ENCODE results near the gene CYP17A1. TPM values are rescaled to one million over a fixed set of nuclear protein-coding genes. Genes with fewer than 3 reads are reported as not detected.

Gene CYP17A1
- total RNA-seq, 6 donors from 2014 or later: 1.2 to 6.3 (median 2.1) TPM; not detected in 1

DNA sequence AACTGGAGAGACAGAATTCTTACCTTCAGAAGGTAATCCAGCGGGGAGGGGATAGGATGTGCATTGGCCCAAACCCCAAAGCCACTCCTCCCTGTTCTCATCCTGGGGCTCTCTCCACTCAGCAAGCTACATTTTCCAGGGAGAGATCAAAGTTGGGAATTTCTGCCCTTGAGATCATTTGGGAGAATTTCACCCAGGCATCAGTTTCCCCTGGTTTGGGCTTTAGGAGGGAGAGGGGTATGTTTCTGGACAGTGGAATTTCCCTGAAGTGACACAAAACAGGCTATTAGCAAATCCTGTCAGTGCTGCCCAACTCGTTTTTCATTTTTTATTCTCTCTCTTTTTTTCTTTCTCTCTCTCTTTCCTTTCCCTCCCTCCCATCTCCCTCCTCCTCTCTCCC is 35.7 kb downstream of the CYP17A1 start:
- Histone ChIP-seq H3K27ac (peak overlapping the region; percentile 60 to 79 (median 66)), H3K27me3 (no peaks in the 10 kb centered on the region), H3K4me3 (no peak overlapping the region), H3K9me3 (no peaks in the 10 kb centered on the region), H3K36me3 (peaks cover 3 to 35% (median 18%) of the 10 kb centered on the region in 4 donors), H3K4me1 (peaks cover 51 to 60% (median 55%) of the 10 kb centered on the region in 4 donors)
- ATAC-seq (ENCODE audit: low FRiP score in 2 of 2) (no peak), DNase-seq (no peak)
- no peak for TF ChIP-seq EP300 (IDR thresholded peaks at IDR 0.05)
- no peak for TF ChIP-seq POLR2A (IDR thresholded peaks at IDR 0.05)
- TF ChIP-seq CTCF (IDR thresholded peaks at IDR 0.05): no peak
- TF ChIP-seq POLR2AphosphoS5 (IDR thresholded peaks at IDR 0.05): no peak
- 55 to 59% methylated on average over 2 of the region's 2 CpGs for WGBS, 2 donors

DNA sequence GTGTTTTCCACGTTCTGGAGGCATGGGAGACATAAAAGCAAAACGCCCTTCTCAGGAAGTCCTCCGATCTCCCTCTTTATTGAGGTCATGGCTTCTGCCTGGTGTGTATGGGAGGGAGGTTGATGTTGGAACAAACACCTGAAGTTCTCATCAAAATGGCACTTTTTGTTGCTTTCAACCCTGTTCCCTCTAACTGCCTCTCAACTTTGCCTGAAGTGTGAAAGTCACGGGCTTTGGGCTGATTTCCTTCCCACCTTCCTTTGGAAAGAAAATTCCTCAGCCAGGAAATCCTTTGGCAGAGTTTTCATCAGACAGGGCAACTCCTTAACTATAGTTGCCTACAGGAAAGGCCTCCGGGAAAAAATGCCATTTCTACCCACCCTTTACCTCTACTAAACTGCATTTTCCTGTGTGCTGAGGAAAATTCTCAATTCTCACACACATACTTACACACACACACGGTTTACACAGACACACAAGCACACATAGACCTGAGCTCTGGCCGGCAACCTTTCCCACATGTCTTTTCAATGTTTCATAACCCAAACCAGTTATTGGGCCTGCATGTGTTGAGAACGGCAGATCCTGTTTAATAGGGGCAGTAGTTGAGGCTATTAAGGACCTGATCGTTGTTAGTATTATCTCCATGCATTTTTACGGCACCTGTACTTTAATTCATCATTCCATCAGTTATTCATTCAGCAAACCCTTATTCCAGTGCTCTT is 36.4 kb downstream of the CYP17A1 start:
- Histone ChIP-seq H3K4me3 (no peak overlapping the region), H3K27me3 (no peaks in the 10 kb centered on the region), H3K4me1 (peaks cover 58 to 67% (median 62%) of the 10 kb centered on the region in 4 donors), H3K9me3 (no peaks in the 10 kb centered on the region), H3K36me3 (peaks cover 3 to 32% (median 18%) of the 10 kb centered on the region in 4 donors), H3K27ac (peak overlapping the region; percentile 60 to 79 (median 66))
- 60 to 66% methylated on average over 10 of the region's 10 CpGs for WGBS, 2 donors
- ATAC-seq (ENCODE audit: low FRiP score in 2 of 2): no peak
- DNase-seq: no peak
- TF ChIP-seq POLR2A (IDR thresholded peaks at IDR 0.05) (no peak), POLR2AphosphoS5 (IDR thresholded peaks at IDR 0.05) (no peak), EP300 (IDR thresholded peaks at IDR 0.05) (no peak), CTCF (IDR thresholded peaks at IDR 0.05) (no peak)

DNA sequence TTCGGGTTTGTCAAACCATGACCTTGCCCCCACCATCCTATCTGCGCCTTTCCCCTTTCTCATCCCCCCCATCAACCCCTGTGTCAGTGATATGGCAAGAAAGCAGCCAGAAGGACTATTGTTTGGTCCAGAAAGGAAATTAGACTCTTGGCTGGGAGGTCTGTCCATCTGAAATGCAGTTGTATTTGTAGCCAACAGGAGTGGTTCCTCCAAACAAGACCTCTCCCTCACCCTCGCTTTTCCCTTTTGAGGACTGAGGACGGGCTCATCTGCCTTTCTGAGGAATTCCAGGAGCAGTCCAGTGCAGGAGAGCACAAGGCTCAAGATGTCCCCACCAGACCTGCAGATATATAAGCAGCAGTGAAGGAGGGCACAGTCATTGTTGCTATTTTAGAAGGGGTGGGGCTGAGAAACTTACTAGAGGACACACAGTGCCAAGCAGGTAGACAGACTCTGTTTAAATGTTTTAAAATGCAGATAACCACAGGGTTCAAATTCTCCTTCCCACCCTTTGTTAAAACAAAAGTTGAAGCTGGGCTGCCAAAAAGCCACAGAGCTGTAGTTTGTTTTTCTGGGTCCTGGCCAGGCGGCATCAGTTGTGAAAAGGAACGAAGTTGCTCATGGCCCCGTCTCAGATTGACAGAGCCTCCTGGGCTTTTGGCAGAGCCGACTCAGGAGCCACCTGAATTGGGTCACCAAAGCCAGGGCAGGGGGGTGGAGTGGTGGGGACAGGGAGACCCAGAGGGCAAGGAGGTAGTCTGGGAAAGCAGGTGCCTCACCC is 37.3 kb downstream of the CYP17A1 start:
- no peak for DNase-seq
- no peaks in the 10 kb centered on the region for H3K27me3 ChIP-seq
- H3K27ac ChIP-seq: peak overlapping the region; percentile 60 to 79 (median 66)
- no peak for ATAC-seq (ENCODE audit: low FRiP score in 2 of 2)
- H3K4me3 ChIP-seq: no peak overlapping the region
- WGBS, 2 donors: 40 to 60% methylated on average over 8 of the region's 8 CpGs
- no peaks in the 10 kb centered on the region for H3K9me3 ChIP-seq
- peaks cover 66 to 76% (median 71%) of the 10 kb centered on the region in 4 donors for H3K4me1 ChIP-seq
- TF ChIP-seq POLR2A (IDR thresholded peaks at IDR 0.05) (no peak), CTCF (IDR thresholded peaks at IDR 0.05) (no peak), POLR2AphosphoS5 (IDR thresholded peaks at IDR 0.05) (no peak), EP300 (IDR thresholded peaks at IDR 0.05) (no peak)
- peaks cover 3 to 32% (median 18%) of the 10 kb centered on the region in 4 donors for H3K36me3 ChIP-seq

DNA sequence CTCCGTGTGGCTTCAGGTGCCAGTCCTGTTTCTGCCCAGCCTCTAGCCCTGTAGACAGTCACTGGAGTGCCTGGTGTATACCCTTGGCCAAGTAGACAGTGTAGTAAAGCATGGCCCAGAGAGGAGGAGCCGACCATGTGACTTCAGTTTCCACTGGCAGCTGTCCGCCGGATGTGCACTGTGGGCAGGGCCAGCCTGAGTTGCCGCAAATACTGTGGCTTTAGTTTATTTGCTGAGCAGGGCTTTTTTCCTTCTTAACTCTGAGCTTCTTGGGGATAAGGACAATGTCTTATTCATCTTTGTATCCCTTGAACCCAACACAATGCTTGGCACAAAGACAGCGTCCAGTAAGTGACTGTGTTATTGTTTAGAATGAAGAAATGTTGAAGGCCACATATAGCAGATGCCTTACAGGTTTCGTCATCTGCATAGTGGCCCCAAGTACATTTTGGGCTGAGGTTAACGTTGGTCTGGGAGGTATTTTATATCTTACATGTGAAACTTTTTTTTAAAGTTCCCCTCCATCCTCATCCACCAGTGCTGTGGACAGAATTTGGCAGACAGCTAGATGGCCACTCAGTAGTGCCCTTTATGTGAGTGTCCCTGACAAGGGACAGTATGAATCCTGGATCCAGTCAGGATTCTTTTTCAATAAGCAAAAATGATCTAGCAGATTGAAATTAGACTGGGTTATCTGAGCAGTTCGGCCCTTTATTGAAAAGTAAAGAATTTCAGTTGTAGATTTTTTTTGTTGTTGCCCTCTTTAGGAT is 40.6 kb downstream of the CYP17A1 start:
- peak in 1 of 4 donors; percentile 33 for TF ChIP-seq EP300 (IDR thresholded peaks at IDR 0.05)
- peak in 1 of 4 donors; percentile 73 for TF ChIP-seq POLR2A (IDR thresholded peaks at IDR 0.05)
- no peak for TF ChIP-seq CTCF (IDR thresholded peaks at IDR 0.05)
- peak; percentile 36 to 71 for TF ChIP-seq POLR2AphosphoS5 (IDR thresholded peaks at IDR 0.05)
- DNase-seq (peak; percentile 53 to 86), ATAC-seq (ENCODE audit: low FRiP score in 2 of 2) (peak; percentile 93 to 98)
- Histone ChIP-seq H3K27ac (peak overlapping the region; percentile 66 to 80 (median 74)), H3K27me3 (no peaks in the 10 kb centered on the region), H3K36me3 (peaks cover 3 to 25% (median 18%) of the 10 kb centered on the region in 4 donors), H3K9me3 (no peaks in the 10 kb centered on the region), H3K4me1 (peaks cover 45 to 72% (median 60%) of the 10 kb centered on the region in 4 donors), H3K4me3 (no peak overlapping the region)
- 31 to 37% methylated on average over 6 to 9 of the region's 9 CpGs for WGBS, 2 donors
